ENCODE results near the gene RNF146. TPM values are rescaled to one million over a fixed set of nuclear protein-coding genes. Genes with fewer than 3 reads are reported as not detected.
A peak's percentile ranks its signal among the peaks of the same experiment; 100 is the strongest.

Gene RNF146
- total and polyA plus RNA-seq, 2 experiments from 2014 or later = 36.7 to 46.3 TPM

DNA sequence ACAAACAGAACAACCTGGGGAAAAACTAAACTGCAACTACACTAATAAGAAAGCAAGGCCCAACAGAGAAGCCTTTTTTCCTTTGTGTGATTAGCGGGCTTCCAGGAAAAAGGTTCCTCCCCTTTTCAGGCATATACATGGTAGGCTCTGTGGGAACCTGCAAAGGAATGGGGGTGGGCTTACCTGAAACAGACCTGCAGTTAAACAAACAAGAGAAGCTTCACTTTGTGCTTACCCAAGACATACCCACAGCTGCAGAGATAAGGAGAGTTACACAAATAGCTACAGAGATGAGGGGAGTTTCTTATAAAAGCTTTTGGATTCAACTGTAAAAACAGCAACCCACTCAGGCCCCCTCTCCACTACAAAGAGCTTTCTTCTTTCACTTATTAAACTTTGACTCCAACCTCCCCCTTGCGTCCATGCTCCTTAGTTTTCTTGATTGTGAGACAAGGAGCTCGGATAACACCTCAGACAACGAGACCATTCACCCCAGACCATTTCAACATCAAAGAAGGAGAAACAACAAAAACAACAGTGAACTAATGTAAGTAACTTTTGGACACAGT, 30.9 kb downstream of the RNF146 start:
- no peak for DNase-seq
- Histone ChIP-seq H3K9me2 (ENCODE audit: insufficient read depth) (no peaks in the 10 kb centered on the region), H3K27me3 (replicated peaks; ENCODE audit: insufficient read depth) (no peaks in the 10 kb centered on the region), H4K20me1 (ENCODE audit: insufficient read depth) (no peaks in the 10 kb centered on the region), H3K4me3 (no peak overlapping the region), H3K9me3 (ENCODE audit: low read depth) (no peaks in the 10 kb centered on the region), H2AFZ (no peak overlapping the region), H3K27ac (no peak overlapping the region), H3K79me2 (ENCODE audit: insufficient read depth) (peaks cover 74% of the 10 kb centered on the region), H3K4me1 (ENCODE audit: insufficient read depth) (peaks cover 27% of the 10 kb centered on the region), H3F3A (ENCODE audit: insufficient read depth) (peaks cover 27% of the 10 kb centered on the region), H3K9ac (no peak overlapping the region), H3K36me3 (ENCODE audit: low read depth) (peaks cover 11% of the 10 kb centered on the region; the same call in 1 of the 2 replicates), H3K4me2 (ENCODE audit: unreplicated experiment) (no peak overlapping the region)
- no peak for TF ChIP-seq EZH2 (IDR thresholded peaks at IDR 0.05; ENCODE audit: insufficient read depth, poor library complexity, severe bottlenecking)
- no peak for TF ChIP-seq EZH2phosphoT487 (IDR thresholded peaks at IDR 0.05; ENCODE audit: insufficient read depth, low read depth)
- 92% methylated on average over 4 of the region's 4 CpGs for WGBS, 2 experiments (ENCODE audit: low coverage in 1 of 2, low lambda C conversion rate in 2 of 2, missing lambda C conversion rate in 2 of 2)
- in situ Hi-C loops (cut with MboI) = no loop called here

DNA sequence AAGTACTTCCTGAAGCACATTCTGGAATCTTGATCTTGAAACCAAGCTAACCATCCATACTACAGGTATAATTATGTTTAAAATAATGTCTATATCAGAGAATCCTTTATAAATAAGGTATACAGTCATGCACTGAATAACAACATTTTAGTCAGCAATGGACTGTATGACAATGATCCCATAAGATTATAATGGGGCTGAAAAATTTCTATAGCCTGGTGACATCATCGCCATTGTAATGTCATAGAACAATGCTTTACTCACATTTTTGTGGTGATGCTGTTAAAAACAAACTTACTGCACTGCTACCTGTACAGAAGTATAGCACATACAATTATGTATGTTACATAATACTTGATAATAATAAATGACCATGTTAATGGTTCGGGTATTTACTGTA, 31.8 kb downstream of the RNF146 start:
- H3K79me2 ChIP-seq (ENCODE audit: insufficient read depth) = peaks cover 65% of the 10 kb centered on the region

DNA sequence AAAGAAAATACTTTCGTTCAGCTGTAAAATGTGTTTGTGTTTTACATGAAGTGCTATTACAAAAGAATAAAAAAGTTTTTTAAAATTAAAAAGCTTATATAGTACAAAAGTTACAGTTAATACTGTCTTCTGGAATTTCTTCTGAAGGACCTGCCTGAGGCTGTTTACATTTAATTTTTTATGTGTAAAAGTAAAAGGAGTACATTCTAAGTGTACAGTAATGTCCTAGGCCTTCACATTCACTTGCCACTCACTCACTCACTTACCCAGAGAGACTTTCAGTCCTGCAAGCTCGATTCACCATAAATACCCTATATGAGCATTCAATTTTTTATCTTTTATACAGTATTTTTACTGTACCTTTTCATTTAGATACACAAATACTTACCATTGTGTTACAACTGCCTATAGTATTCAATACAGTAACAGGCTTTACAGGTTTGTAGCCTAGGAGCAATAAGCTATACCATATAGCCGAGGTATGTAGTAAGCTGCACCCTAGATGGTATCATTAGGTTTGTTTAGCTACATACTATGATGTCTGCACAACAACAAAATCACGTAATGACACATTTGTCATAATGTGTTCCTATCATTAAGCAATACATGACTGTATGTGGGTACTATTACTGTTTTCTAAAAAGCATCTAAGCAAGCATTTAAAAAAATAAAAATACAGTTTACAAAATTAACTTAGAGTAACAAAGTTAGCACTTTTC, 33.0 kb downstream of the RNF146 start:
- no peaks in the 10 kb centered on the region for H4K20me1 ChIP-seq (ENCODE audit: insufficient read depth)
- H3K9ac ChIP-seq = peak overlapping the region; percentile 67
- no peaks in the 10 kb centered on the region for H3K9me3 ChIP-seq (ENCODE audit: low read depth)
- in situ Hi-C loops (cut with MboI) = loop anchor here (10.0 kb wide), 1 partner anchor 245 kb away; no protein-coding TSS in a partner anchor
- peak; percentile 66 for DNase-seq
- no peak overlapping the region for H2AFZ ChIP-seq
- H3K79me2 ChIP-seq (ENCODE audit: insufficient read depth) = peaks cover 57% of the 10 kb centered on the region
- TF ChIP-seq EZH2phosphoT487 (IDR thresholded peaks at IDR 0.05; ENCODE audit: insufficient read depth, low read depth) = no peak
- TF ChIP-seq EZH2 (IDR thresholded peaks at IDR 0.05; ENCODE audit: insufficient read depth, poor library complexity, severe bottlenecking) = no peak
- peak overlapping the region; percentile 40 for H3K4me3 ChIP-seq
- H3K27me3 ChIP-seq (replicated peaks; ENCODE audit: insufficient read depth) = no peaks in the 10 kb centered on the region
- 0 out of 2 replicates have a peak, but pooled peaks cover 3% of the 10 kb centered on the region for H3K36me3 ChIP-seq (ENCODE audit: low read depth)
- WGBS, 2 experiments (ENCODE audit: low coverage in 1 of 2, low lambda C conversion rate in 2 of 2, missing lambda C conversion rate in 2 of 2) = 84 to 86% methylated on average over 4 of the region's 4 CpGs
- peaks cover 27% of the 10 kb centered on the region for H3K4me1 ChIP-seq (ENCODE audit: insufficient read depth)
- peak overlapping the region; percentile 71 for H3K4me2 ChIP-seq (ENCODE audit: unreplicated experiment)
- H3K27ac ChIP-seq = peak overlapping the region; percentile 94
- peaks cover 30% of the 10 kb centered on the region for H3F3A ChIP-seq (ENCODE audit: insufficient read depth)
- H3K9me2 ChIP-seq (ENCODE audit: insufficient read depth) = no peaks in the 10 kb centered on the region

More for the DNA sequence above, 31.8 kb downstream of the RNF146 start:
- 75 to 81% methylated on average over 2 of the region's 2 CpGs for WGBS, 2 experiments (ENCODE audit: low coverage in 1 of 2, low lambda C conversion rate in 2 of 2, missing lambda C conversion rate in 2 of 2)
- Histone ChIP-seq H3K4me1 (ENCODE audit: insufficient read depth) (peaks cover 27% of the 10 kb centered on the region), H3K27ac (0 out of 2 replicates have a peak overlapping the region, but pooled peaks have one; percentile 94), H3K36me3 (ENCODE audit: low read depth) (0 out of 2 replicates have a peak, but pooled peaks cover 3% of the 10 kb centered on the region), H2AFZ (no peak overlapping the region), H3K4me3 (no peak overlapping the region), H3K9me2 (ENCODE audit: insufficient read depth) (no peaks in the 10 kb centered on the region), H4K20me1 (ENCODE audit: insufficient read depth) (no peaks in the 10 kb centered on the region), H3K4me2 (ENCODE audit: unreplicated experiment) (no peak overlapping the region), H3K27me3 (replicated peaks; ENCODE audit: insufficient read depth) (no peaks in the 10 kb centered on the region), H3K9me3 (ENCODE audit: low read depth) (no peaks in the 10 kb centered on the region), H3K9ac (no peak overlapping the region), H3F3A (ENCODE audit: insufficient read depth) (peaks cover 29% of the 10 kb centered on the region)
- TF ChIP-seq EZH2phosphoT487 (IDR thresholded peaks at IDR 0.05; ENCODE audit: insufficient read depth, low read depth) = no peak
- no peak for TF ChIP-seq EZH2 (IDR thresholded peaks at IDR 0.05; ENCODE audit: insufficient read depth, poor library complexity, severe bottlenecking)
- in situ Hi-C loops (cut with MboI) = no loop called here
- DNase-seq = peak; percentile 33

DNA sequence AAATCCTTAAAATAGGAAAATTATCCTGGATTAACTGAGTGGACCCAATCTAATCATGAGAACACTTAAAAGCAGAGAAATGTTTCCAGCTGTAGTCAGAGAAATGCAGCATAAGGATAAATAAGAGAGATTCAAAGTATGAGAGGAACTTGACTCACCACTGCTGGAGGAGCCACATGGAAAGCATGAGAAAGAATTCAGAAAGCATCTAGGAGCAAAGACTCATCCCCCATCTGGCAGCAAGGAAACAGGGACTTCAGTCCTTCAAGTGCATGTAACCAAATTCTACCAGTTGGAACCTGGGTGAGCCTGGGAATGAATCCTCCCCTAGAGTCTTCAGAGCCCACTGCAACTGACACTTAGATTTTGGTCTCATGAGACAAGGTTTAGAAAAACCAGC, 33.7 kb downstream of the RNF146 start:
- TF ChIP-seq EZH2phosphoT487 (IDR thresholded peaks at IDR 0.05; ENCODE audit: insufficient read depth, low read depth) = no peak
- no peak for TF ChIP-seq EZH2 (IDR thresholded peaks at IDR 0.05; ENCODE audit: insufficient read depth, poor library complexity, severe bottlenecking)
- peak overlapping the region; percentile 94 for H3K27ac ChIP-seq
- peaks cover 30% of the 10 kb centered on the region for H3F3A ChIP-seq (ENCODE audit: insufficient read depth)
- peaks cover 57% of the 10 kb centered on the region for H3K79me2 ChIP-seq (ENCODE audit: insufficient read depth)
- in situ Hi-C loops (cut with MboI) = loop anchor here (10.0 kb wide), 1 partner anchor 244 kb away; no protein-coding TSS in a partner anchor
- peak overlapping the region; percentile 71 for H3K4me2 ChIP-seq (ENCODE audit: unreplicated experiment)
- DNase-seq = peak; percentile 95
- no peaks in the 10 kb centered on the region for H3K9me2 ChIP-seq (ENCODE audit: insufficient read depth)
- peak overlapping the region; percentile 67 for H3K9ac ChIP-seq
- no peak overlapping the region for H2AFZ ChIP-seq
- no peaks in the 10 kb centered on the region for H3K27me3 ChIP-seq (replicated peaks; ENCODE audit: insufficient read depth)
- H3K4me3 ChIP-seq = peak overlapping the region; percentile 40
- no peaks in the 10 kb centered on the region for H3K9me3 ChIP-seq (ENCODE audit: low read depth)
- no peaks in the 10 kb centered on the region for H4K20me1 ChIP-seq (ENCODE audit: insufficient read depth)
- peaks cover 27% of the 10 kb centered on the region for H3K4me1 ChIP-seq (ENCODE audit: insufficient read depth)
- 0 out of 2 replicates have a peak, but pooled peaks cover 3% of the 10 kb centered on the region for H3K36me3 ChIP-seq (ENCODE audit: low read depth)

All from GM23248 (cell line).